Ascending aorta (tissue), 2 donors: Measurements from ENCODE around the gene PSMB1. TPM values are rescaled to one million over a fixed set of nuclear protein-coding genes. Genes with fewer than 3 reads are reported as not detected.
"Not testable (repeated sequence)": the region's sequence is repeated elsewhere in the genome, so short reads cannot be mapped to it uniquely, and the experiment has no call there.

Experiments
- DNase-seq, 2 donors: peaks; one replicate each; pipeline ENCODE4 v3.0.0-alpha.2; 2019; ENCODE audit warnings: low spot score in 2 of 2
- H3K27ac ChIP-seq, 2 donors: fragments of 200-600 bp; sonication (generic); one replicate each; pipeline ENCODE4 v1.5.1; 2016 to 2017; ENCODE audit warnings: mild to moderate bottlenecking in 1 of 2
- H3K27me3 ChIP-seq: fragments of 200-600 bp; sonication (generic); one replicate; pipeline ENCODE4 v1.5.1; 2017
- H3K36me3 ChIP-seq, 2 donors: fragments of 200-600 bp; sonication (generic); one replicate each; pipeline ENCODE4 v1.5.1; 2016
- H3K4me1 ChIP-seq, 2 donors: fragments of 200-600 bp; sonication (generic); one replicate each; pipeline ENCODE4 v1.5.1; 2016 to 2017; ENCODE audit warnings: mild to moderate bottlenecking in 1 of 2
- H3K4me3 ChIP-seq, 2 donors: fragments of 200-600 bp; sonication (generic); one replicate each; pipeline ENCODE4 v1.5.1; 2016 to 2017; ENCODE audit warnings: mild to moderate bottlenecking in 1 of 2
- H3K9me3 ChIP-seq, 2 donors: fragments of 200-600 bp; sonication (generic); one replicate each; pipeline ENCODE4 v1.5.1; 2016
- intact Hi-C: fragments of 100-400 bp; cut with DNase I; formaldehyde crosslinking; loops from one replicate; pipeline ENCODE4 v1.15.1; 2023
- total RNA-seq: library from RNA; depleted of rRNA; stranded (reverse); fragments of >200 nt; gene quantifications from one replicate; pipeline ENCODE4 v1.1.0, GENCODE V29; 2016
- TF ChIP-seq, protein P1 (sequence below), 3 experiments: fragments of 200-600 bp in 2 of 3; fragments of 450-650 bp in 1 of 3; sonication (generic) in 2 of 3; IDR thresholded peaks; one replicate each; pipeline ENCODE4 v1.5.1; 2016 to 2019; ENCODE audit warnings: antibody characterized with exemption in 3 of 3, mild to moderate bottlenecking in 1 of 3, moderate library complexity in 1 of 3

The PSMB1 gene
- total RNA-seq, 1 donor from 2014 or later = 120 TPM

DNA sequence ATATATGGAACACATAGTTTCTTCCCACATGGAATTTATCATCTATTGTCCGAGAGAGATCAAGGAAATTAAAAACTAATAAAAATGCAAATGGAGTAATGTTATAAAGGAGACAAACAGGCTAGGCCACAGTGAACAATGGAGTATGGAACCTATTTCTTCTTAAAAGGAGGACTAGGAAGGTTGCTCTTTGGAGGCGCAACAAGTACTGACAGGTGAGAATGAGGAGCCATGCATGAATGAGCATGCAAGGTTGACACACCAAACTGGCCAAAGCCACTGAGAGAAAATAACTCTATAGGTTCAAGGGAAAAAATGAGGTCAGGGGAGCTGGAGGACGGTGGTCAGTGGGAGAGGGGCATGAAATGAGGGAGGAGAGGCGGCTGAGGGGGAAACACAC lies 40.9 kb downstream of the PSMB1 start:
- intact Hi-C loops = no loop called here
- H3K36me3 ChIP-seq = no peaks in the 10 kb centered on the region
- H3K4me3 ChIP-seq = no peak overlapping the region
- TF ChIP-seq, protein P1, sequence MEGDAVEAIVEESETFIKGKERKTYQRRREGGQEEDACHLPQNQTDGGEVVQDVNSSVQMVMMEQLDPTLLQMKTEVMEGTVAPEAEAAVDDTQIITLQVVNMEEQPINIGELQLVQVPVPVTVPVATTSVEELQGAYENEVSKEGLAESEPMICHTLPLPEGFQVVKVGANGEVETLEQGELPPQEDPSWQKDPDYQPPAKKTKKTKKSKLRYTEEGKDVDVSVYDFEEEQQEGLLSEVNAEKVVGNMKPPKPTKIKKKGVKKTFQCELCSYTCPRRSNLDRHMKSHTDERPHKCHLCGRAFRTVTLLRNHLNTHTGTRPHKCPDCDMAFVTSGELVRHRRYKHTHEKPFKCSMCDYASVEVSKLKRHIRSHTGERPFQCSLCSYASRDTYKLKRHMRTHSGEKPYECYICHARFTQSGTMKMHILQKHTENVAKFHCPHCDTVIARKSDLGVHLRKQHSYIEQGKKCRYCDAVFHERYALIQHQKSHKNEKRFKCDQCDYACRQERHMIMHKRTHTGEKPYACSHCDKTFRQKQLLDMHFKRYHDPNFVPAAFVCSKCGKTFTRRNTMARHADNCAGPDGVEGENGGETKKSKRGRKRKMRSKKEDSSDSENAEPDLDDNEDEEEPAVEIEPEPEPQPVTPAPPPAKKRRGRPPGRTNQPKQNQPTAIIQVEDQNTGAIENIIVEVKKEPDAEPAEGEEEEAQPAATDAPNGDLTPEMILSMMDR (IDR thresholded peaks at IDR 0.05) = no peak
- no peak for DNase-seq
- H3K27me3 ChIP-seq = no peaks in the 10 kb centered on the region
- peaks cover 0 to 6% of the 10 kb centered on the region in 2 donors for H3K9me3 ChIP-seq
- no peak overlapping the region for H3K27ac ChIP-seq
- no peaks in the 10 kb centered on the region for H3K4me1 ChIP-seq

DNA sequence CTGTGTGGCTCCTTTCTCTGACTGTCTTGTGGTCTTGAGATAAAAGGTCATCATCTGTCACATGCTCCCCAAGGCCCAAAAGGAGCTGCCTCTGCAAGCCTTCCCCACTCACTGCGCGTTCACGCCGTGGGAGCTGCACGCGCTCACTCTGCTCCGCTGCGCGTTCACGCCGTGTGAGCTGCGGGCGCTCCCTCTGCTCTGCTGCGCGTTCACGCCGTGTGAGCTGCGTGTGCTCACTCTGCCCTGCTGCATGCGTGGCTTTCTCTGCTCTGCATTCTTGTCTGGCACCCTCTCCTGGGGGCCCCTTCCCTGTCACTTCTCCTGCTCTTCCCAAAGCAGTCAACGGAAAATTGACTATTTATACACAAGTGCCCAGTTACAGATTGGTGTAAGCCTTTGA lies 42.5 kb downstream of the PSMB1 start:
- Histone ChIP-seq H3K9me3 (no peaks in the 10 kb centered on the region), H3K27ac (no peak overlapping the region), H3K4me3 (no peak overlapping the region), H3K36me3 (no peaks in the 10 kb centered on the region), H3K27me3 (no peaks in the 10 kb centered on the region), H3K4me1 (no peaks in the 10 kb centered on the region)
- intact Hi-C loops = no loop called here
- no peak for DNase-seq
- TF ChIP-seq, protein P1 (IDR thresholded peaks at IDR 0.05) = no peak

DNA sequence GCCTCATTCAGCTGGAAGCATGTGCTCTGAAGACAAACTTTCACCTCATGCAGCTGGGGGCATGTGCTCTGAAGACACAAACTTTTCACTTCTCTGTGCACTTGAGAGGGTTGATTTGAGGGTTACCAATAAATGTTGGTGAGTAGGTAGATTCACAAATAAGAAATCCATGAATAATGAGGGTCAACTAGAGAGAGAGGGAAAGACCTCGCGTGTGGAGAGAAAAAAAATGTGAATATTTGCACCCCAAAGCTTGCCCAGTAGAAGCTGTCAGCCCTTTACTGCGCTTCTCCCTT lies 43.4 kb downstream of the PSMB1 start:
- H3K9me3 ChIP-seq = no peaks in the 10 kb centered on the region
- DNase-seq = no peak
- no peak overlapping the region for H3K4me3 ChIP-seq
- H3K27ac ChIP-seq = no peak overlapping the region
- H3K27me3 ChIP-seq = no peaks in the 10 kb centered on the region
- intact Hi-C loops = no loop called here
- H3K4me1 ChIP-seq = no peaks in the 10 kb centered on the region
- TF ChIP-seq, protein P1 (IDR thresholded peaks at IDR 0.05) = no peak
- H3K36me3 ChIP-seq = no peaks in the 10 kb centered on the region

DNA sequence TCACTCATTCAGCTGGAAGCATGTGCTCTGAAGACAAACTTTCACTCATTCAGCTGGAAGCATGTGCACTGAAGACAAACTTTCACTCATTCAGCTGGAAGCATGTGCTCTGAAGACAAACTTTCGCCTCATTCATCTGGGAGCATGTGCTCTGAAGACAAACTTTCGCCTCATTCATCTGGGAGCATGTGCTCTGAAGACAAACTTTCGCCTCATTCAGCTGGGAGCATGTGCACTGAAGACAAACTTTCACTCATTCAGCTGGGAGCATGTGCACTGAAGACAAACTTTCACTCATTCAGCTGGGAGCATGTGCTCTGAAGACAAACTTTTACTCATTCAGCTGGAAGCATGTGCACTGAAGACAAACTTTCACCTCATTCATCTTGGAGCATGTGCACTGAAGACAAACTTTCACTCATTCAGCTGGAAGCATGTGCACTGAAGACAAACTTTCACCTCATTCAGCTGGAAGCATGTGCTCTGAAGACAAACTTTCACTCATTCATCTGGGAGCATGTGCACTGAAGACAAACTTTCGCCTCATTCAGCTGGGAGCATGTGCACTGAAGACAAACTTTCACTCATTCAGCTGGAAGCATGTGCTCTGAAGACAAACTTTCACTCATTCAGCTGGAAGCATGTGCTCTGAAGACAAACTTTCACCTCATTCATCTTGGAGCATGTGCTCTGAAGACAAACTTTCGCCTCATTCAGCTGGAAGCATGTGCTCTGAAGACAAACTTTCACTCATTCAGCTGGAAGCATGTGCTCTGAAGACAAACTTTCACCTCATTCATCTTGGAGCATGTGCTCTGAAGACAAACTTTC lies 44.0 kb downstream of the PSMB1 start:
- DNase-seq, H3K27me3 ChIP-seq, H3K4me1 ChIP-seq, H3K9me3 ChIP-seq, H3K27ac ChIP-seq, H3K36me3 ChIP-seq, intact Hi-C loops, H3K4me3 ChIP-seq: not testable (repeated sequence)

DNA sequence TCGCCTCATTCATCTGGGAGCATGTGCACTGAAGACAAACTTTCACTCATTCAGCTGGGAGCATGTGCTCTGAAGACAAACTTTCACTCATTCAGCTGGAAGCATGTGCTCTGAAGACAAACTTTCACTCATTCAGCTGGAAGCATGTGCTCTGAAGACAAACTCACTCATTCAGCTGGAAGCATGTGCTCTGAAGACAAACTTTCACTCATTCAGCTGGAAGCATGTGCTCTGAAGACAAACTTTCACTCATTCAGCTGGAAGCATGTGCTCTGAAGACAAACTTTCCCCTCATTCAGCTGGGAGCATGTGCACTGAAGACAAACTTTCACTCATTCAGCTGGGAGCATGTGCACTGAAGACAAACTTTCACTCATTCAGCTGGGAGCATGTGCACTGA lies 44.8 kb downstream of the PSMB1 start:
- intact Hi-C loops = not testable (repeated sequence)

DNA sequence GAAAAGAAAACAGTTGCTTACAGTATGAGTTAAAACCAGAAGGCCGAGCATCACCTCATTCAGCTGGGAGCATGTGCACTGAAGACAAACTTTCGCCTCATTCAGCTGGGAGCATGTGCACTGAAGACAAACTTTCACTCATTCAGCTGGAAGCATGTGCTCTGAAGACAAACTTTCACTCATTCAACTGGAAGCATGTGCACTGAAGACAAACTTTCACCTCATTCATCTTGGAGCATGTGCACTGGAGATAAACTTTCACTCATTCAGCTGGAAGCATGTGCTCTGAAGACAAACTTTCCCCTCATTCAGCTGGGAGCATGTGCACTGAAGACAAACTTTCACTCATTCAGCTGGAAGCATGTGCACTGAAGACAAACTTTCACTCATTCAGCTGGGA lies 45.4 kb downstream of the PSMB1 start:
- H3K4me1 ChIP-seq, H3K36me3 ChIP-seq, H3K9me3 ChIP-seq, H3K27me3 ChIP-seq, H3K27ac ChIP-seq, DNase-seq, H3K4me3 ChIP-seq, intact Hi-C loops: not testable (repeated sequence)

More for the DNA sequence above, 44.8 kb downstream of the PSMB1 start:
- H3K9me3 ChIP-seq, DNase-seq, H3K27ac ChIP-seq, H3K27me3 ChIP-seq, H3K4me3 ChIP-seq, H3K4me1 ChIP-seq, H3K36me3 ChIP-seq: not testable (repeated sequence)

DNA sequence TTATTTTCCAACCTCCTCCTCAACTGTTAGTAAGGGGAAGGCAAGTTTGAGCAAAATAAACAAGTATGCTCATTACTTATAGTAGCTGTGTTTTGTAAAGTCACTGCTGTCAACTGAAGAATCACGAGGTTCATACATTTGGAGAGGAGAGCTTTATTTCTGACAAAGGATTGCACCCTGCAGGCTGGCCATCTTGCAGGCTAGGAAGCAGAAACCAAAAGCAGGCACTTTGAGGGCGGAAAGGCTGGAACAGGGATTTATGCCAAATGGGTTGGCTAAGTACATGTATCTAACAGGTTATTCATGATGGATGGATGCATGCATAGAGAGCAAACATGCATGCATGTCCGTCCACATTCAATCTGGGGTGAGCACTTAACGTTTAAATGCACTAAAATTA lies 46.7 kb downstream of the PSMB1 start:
- Histone ChIP-seq H3K36me3 (no peaks in the 10 kb centered on the region), H3K27ac (no peak overlapping the region), H3K27me3 (no peaks in the 10 kb centered on the region), H3K4me1 (no peaks in the 10 kb centered on the region), H3K4me3 (no peak overlapping the region), H3K9me3 (peaks cover 7 to 9% of the 10 kb centered on the region in 2 donors)
- TF ChIP-seq, protein P1 (IDR thresholded peaks at IDR 0.05) = no peak
- no peak for DNase-seq
- intact Hi-C loops = no loop called here
